HG03521 (cell line): ENCODE data around the gene ASB3.
"Not testable (repeated sequence)": the region's sequence is repeated elsewhere in the genome, so short reads cannot be mapped to it uniquely, and the experiment has no call there.

Experiments used
- ATAC-seq: cut with Tn5 transposase; IDR thresholded peaks from one replicate; pipeline ENCODE4 v1.9.1; 2021; ENCODE audit warnings: mild to moderate bottlenecking, moderate library complexity; ENCODE audit not compliant: unreplicated experiment

ASB3 gene

DNA sequence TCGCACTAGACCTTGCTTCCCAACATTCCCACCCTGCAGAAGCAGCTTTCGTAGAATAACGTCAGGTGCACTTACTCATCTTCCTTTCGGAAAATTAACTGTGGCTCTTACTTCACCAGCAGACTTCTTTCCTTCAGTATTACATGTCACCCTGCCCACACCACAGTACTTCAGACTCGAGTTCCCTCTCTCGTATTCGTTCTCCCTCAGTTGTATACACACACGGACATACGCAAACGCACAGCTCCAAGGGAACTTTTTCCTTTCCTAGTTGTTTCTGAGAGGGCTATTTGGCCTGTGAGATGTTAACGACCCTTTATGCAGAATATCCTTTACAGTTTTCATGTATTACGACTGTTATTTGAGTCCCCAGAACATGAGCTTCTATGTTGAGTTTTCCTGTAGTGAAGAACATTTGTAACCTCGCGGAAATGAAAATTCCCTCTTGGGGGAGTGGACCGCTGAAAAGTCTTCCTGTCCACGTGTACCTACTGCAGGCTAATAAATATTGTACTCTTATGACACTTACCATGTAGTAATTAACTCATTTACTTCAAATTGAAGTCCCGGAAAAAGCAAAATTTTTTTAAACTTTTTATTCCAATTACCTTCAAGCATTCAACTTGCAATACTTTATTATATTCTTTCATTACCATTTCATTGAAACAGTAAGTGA is 999 bp upstream of the ASB3 start:
- ATAC-seq: no peak

DNA sequence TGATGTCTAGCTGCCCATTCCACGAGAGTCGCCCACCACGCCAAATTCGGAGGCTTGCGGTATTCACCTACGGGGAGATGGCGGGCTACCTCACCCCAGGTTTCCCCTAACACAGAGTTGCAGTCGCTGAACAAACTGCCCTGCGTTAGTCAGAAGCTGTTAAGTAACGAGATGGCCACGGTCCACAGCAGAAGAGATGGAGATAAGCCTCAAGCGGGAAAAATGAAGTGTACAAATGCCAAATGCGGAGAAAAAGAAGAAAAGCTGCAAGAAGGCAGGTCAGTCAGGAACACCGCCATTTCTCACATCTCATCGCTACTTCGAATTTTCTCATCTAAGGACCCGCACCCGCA is 425 bp downstream of the ASB3 start:
- ATAC-seq: peak; percentile 5

DNA sequence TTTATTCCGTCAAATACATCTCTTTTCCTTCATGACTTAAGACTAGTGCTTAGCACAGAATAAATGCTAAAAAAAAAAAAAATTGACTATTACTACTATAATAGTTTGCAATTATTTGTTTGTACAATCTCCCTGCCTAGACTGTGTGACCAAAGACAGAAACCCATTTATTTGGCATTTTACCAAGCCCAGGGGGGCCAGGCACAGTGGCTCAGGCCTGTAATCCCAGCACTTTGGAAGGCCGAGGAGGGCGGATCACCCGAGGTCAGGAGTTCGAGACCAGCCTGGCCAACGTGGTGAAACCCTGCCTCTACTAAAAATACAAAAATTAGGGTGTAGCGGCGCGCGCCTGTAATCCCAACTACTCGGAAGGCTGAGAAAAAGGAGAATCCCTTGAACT is 1.4 kb downstream of the ASB3 start:
- ATAC-seq: no peak

DNA sequence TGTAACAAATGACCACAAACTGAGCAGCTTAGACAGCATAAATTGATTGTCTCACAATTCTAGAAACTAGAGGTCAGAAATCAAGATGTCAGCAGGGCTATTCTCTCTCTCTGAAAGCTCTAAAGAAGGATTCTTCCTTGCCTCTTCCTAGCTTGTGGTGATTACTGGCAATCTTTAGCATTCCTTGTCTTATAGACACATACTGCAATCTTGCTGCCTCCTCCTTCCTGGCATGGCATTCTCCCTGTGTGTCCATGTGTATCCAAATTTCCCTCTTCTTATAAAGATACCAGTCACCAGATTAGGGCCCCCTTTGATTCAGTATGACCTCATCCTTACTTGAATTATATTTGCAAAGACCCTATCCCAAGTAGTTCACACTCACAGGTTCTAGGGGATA is 2.3 kb downstream of the ASB3 start:
- no peak for ATAC-seq

DNA sequence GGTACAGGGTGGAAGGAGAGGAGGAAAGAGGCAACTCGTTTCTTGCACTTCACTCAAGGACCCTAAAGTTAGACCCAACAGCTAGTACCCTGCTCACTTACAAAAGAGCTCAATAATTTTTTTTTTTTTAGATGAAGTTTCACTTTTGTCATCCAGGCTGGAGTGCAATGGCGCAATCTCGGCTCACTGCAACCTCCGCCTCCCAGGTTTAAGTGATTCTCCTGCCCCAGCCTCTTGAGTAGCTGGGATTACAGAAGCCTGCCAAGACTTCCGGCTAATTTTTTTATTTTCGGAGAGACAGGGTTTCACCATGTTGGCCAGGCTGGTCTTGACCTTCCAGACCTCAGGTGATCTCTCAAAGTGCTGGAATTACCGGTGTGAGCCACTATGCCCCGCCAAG is 4.1 kb downstream of the ASB3 start:
- no peak for ATAC-seq

DNA sequence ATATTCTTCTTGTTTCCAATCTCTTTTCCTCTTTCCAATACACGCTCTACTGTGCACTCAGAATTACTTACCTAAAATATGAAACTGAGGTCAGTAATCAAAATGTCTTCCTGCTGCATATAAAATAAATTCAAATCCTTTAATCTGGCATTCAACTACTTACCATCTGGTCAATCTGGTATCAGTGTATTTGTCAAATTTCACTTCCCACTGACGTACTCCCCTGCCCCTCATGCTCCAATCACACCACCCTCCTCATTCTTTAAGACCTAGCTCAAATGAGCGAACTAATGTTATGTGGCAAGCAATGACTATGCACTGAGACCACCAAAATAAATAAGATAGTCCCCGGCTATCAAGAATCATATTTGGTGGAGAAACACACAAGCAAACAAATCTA is 6.7 kb downstream of the ASB3 start:
- ATAC-seq: no peak

DNA sequence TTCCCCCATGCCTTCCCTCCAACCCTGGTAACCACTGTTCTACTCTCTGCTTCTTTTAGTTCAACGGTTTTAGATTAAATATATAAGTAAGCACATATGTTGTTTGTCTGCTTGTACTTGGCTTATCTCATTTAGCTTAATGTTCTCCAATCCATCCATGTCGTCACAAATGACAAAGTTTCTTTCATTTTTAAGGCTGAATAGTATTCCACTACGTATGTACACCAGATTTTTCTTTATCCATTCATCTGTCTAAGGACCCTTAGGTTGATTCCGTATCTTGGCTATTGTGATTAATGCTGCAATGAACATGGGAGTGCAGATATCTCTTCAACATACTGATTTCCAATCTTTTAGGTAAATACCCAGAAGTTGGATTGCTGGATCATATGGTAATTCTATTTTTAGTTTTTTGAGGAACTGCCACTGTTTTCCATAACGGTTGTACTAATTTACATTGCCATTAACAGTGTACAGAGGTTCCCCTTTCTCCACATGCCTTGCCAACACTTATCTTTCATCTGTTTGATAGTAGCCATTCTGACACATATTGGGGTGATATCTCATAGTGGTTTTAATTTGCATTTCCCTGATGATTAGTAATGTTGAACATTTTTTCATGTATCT is 8.1 kb downstream of the ASB3 start:
- ATAC-seq: no peak

DNA sequence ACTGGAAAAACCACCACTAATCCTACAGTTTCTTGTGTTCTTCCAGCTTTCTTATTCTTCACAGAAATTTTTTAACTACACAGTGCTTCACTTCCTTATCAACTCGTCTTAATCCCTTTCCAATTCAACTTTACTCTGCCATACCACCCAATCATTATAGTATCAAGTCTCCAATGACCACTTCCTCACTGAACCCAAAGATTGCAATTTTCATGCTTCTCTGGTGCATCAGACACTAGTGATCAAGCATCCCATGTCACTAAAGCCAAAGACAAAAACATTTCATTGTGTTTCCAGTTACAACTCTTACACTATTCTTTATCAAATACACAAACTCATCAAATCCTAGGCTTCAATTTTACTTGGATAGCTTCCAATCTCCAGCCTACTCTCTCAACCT is 9.6 kb downstream of the ASB3 start:
- ATAC-seq: no peak

DNA sequence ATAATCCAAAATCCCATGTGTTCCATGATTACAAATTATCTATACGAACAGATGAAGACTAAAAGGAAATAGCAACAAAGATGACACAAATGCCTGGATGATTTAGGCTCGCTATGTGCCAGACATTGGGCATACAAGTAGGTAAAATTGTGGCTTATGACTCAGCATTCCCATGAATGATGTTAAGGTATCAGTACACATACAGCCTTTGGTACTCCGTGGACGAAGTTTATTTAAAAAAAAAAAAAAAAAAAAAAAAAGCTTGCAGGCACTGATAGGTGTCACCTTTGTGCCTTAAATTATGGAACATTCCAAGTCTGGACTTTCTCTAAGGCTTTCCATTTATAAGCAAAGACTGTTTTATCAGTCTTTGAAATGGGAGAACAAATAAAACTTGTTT is 16.5 kb downstream of the ASB3 start:
- ATAC-seq: no peak

DNA sequence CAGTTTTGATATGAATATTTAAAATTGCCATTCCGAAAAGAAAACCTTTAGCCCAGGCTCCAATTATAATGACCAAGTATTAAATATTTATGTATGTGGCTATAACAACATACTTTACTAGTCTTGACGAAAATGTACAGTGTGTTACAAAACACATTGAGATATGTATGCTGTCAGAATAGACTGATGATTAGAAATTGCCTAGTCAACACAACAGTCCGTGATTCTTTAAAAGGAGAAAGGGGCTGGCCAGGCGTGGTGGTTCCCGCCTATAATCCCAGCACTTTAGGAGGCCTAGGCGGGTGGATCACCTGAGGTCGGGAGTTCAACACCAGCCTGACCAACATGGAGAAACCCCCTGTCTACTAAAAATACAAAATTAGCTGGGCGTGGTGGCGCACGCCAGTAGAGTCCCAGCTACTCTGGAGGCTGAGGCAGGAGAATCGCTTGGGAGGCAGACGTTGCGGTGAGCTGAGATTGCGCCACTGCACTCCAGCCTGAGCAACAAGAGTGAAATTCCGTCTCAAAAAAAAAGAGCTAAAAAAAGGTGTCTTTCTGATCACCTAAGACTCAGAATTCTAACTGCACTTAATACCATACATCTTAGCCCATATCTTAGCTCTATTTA is 17.3 kb downstream of the ASB3 start:
- ATAC-seq: no peak

DNA sequence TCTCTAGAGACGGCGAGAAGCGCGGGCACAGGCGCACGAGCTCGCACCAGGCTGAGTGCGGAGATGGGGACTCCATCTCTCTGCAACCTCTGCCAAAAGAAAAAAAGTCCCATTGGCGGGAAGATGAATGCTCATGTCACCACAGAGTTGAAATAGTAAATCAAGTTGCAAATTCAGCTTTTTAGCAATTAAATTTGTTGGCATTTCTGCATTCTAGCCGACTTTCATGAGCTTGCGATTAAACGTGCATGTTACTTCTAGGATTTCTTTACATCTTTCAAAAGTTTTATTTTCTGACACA is 18.6 kb downstream of the ASB3 start:
- ATAC-seq: peak; percentile 35

DNA sequence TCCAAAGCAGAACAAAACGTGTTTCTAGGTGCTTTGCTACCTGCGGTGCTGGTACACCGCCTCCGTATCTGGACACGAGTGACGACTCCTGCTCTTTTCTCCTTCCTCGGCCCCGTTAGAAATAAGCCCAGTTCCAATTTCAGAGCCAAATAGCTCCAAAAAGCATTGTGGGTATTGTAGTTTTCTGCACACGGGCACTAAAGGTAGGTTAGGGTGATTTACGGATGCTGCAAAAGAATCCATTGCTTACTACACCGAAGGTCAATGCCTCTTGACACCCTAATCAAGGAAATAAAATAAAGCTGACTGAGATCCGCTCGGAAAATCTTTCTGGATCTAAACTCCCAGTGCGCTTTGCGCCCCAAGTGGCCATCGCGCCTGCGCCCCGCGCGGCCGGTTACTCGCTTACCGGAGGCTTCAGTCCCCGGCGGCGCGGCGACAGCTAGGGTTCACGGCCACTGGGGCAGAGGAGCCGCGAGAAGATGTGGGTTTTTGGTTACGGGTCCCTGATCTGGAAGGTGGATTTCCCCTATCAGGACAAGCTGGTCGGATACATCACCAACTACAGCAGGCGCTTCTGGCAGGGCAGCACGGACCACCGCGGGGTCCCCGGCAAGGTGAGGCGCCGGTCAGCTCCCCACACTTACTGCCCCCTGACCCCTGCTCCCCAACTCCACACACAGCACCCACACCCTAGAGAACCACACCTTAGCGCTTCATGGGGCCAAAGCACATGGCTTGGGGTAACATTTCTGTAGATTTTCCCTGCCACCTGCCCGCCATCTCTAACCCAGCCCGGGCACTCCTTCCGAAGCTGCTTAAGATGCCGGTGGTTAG is 19.1 kb downstream of the ASB3 start, which contains the start of gene CHAC2:
Gene CHAC2 (plus strand): TSS at position 400 of the 837 bp plus-strand sequence. CDS start 83 bp downstream, at position 483.
- ATAC-seq: peak; percentile 93

DNA sequence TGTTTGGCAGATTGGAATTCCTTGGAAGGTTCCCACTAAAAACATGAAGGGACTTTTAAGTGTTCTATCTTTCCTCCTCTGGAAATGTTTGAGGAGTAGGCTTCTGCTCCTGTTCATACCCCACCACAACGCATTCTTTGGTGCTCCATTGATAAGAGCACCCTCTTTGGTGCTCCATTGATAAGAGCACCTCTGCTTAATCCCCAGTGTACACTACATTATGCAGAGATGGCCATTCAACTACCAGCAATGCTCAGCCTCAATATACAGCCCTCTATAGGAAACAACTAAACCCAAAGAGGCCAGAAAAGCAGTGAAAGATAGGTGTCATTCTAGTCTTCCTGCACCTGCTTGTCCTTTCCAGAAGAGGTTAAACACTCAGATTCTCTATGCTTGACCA is 21.0 kb downstream of the ASB3 start:
- ATAC-seq: no peak

DNA sequence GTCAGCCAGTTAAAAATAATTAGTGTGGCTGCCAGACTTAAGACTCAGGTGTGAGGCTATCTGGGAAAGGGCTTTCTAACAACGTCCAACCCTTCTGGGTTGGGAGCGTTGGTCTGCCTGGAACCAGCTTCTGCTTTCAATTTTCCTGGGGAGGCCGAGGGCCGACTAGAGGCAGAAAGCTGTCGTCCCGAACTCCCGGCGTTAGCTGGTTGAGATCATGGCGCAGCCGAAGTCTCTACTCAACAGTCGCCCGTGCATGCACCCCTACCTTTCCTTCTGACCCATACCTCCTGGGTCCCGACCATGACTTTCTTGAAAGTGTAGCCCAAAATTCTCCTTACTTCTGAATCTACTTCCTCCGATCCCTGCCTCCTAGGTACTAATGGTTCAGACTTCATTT is 29.5 kb downstream of the ASB3 start:
- not testable (repeated sequence) for ATAC-seq

DNA sequence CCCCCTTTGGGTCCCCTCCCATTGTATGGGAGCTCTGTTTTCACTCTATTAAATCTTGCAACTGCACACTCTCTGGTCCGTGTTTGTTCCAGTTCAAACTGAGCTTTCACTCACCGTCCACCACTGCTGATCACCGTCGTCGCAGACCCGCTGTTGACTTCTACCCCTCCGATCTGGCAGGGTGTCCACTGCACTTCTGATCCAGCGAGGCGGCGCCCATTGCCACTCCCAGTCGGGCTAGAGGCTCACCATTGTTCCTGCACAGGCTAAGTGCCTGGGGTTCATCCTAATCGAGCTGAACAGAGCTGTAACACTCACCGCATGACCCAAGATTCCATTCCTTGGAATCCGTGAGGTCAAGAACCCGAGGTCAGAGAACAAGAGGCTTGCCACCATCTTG is 30.1 kb downstream of the ASB3 start:
- ATAC-seq: no peak

DNA sequence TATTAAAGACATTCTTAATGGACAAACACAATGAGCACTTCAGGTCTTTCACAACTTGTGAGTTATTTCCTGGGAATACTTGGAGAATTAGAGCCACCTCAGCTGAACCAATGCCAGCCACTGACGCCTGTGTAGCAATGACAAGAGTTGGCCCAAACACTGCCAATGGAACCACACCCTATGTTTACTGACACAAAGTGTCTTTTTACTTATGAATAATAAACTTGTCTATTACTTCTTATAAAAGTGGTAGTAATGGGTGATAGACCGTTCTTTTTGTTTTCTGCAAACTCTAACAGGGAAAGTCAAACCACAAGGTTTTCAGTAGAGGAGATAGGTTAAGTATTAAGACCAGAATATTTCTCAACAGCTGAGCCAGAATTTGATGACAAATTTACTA is 31.6 kb downstream of the ASB3 start:
- ATAC-seq: no peak

DNA sequence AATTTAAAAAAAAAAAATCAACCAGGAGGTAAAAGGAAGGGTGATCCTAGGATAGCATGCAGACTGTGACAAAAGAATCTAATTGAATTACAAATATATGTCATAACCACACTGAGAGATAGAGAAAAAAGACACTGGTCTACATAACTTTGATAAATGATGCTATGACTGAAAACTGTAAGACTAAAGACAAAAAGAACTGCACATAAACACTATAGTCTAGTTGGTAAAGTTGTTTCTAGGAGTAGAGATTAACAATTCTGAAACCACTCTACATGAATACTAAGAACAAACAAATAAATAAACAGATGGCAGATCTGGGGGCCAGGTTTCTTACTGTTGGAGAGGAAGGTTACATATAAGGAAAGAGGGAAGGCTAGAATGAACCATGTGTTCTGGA is 33.7 kb downstream of the ASB3 start:
- ATAC-seq: no peak

DNA sequence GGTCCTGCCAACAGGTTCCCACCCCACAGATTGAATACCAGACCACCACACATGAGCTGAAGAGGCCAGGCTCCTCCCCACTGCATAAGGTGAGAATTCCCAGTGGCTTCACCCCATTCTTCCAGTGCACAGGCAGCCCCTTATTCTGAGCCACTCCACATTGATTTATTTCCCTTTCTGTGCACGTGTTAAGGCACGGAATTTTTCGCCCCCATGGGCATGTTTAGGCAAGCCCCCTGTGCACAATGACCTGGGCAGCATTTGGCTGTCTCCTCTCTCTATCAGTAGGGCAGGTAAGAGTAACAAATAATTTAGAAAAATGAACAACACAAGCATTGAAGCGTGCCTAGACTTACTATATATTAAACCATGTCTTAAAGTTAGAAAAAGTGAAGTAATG is 34.4 kb downstream of the ASB3 start:
- ATAC-seq: no peak

DNA sequence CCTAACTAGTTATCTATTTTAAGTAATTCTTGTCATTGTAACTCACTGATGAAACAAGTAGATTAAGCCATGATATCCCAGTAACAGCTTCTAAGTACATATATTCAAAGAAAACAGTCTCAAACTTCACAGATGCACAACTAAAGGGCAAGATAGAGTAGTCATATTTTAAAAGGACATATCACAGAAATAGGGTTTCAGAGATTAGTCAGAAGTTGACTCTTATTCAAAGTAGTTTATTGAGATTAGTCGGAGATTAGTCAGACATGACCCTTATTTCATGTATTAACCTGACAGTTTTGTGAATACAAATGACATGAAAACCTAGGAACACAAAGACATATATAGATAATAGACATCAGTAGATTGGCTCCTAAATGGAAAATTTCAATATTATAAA is 35.0 kb downstream of the ASB3 start:
- ATAC-seq: peak; percentile 96

DNA sequence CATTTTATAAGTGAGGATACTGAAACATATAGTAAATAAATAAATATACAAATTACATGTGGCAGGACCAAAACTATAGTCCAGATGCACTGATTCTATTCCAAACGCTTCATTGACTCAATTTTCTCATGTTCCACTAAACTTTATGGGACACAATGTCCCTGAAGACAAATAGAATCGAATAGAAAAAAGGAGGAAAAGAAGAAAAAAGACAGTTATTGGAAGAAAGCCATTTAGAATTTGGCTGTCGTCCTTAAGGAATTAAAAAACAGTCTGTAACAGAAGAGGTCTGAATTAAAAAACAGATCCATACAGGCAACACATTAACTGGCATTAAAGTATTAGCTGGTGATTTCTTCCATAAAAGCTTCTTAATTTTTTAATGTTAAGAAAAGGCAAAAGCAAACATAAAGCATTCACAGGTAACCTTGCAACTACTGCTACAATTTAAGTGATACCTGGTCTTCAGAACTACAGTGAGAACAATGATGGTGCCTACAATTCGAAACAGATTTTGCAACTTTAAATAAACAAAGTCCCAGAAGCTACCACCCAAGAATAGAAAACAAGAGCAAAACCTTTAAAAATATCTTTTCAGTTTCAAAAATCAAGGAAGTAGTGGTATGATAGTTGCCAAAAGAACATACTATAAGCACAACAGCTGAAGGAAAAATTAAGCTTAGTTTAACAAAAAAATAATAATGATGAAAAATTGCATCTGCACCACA is 36.5 kb downstream of the ASB3 start:
- no peak for ATAC-seq

DNA sequence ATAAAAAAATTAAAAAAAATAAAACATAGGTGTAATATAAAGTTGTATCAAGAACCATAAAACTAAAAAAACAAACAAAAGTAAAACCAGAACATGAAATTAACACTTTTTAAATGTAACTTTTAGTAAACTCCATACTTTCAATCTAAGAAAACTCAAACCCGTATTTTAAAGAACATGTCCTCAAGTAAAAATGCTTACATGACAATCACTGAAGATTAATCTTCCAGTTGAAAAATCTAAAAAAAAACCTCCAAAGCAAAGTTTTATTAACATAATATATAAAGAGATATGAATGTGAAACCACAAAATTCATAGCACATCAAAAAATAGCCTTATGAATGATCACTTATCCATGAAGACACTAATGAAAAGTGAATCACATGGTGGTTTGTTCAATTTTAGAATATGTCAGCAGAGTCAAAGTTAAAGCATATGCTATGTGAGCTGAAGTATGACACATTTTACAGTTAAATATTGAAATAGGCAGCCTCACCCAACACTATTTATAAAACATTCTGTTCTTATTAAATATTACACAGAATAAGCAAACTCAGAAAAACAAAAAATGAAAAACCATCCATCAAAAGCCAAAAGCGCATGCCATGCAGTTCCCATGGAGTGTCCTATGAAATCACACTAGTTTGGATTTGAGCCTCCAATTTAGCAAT is 42.2 kb downstream of the ASB3 start:
- no peak for ATAC-seq
